GM23338 (cell line): Measurements from ENCODE around the gene NELL2. TPM values are rescaled to one million over a fixed set of nuclear protein-coding genes. Genes with fewer than 3 reads are reported as not detected.

Source experiments
- ATAC-seq: fragments of 200-7000 bp; cut with Tn5 transposase; 3 replicates; pipeline ENCODE4 v1.9.1; 2020
- DNase-seq: peaks from one replicate; pipeline ENCODE4 v3.0.0-alpha.2; 2015; ENCODE audit warnings: low spot score
- H2AFZ ChIP-seq: fragments of 200-600 bp; sonication (generic); 2 replicates; pipeline ENCODE4 v1.8.0; 2016; ENCODE audit warnings: antibody characterized with exemption, mild to moderate bottlenecking, moderate library complexity
- H3F3A ChIP-seq: fragments of 200-600 bp; sonication (generic); replicated peaks from 2 replicates; pipeline ENCODE4 v1.8.0; 2017; ENCODE audit warnings: antibody characterized with exemption, mixed run types, low read depth
- H3K27ac ChIP-seq: fragments of 200-600 bp; sonication (generic); 2 replicates; pipeline ENCODE4 v1.6.1; 2016; ENCODE audit warnings: low read depth
- H3K27me3 ChIP-seq: fragments of 200-600 bp; sonication (generic); 2 replicates; pipeline ENCODE4 v1.8.0; 2016; ENCODE audit warnings: mild to moderate bottlenecking, mixed run types, moderate library complexity; ENCODE audit not compliant: insufficient read depth
- H3K36me3 ChIP-seq: fragments of 200-600 bp; sonication (generic); 2 replicates; pipeline ENCODE4 v1.8.0; 2016; ENCODE audit warnings: mild to moderate bottlenecking; ENCODE audit not compliant: insufficient read depth
- H3K4me1 ChIP-seq: fragments of 200-600 bp; sonication (generic); 2 replicates; pipeline ENCODE4 v1.8.0; 2016; ENCODE audit warnings: mild to moderate bottlenecking, moderate library complexity; ENCODE audit not compliant: insufficient read depth
- H3K4me2 ChIP-seq: fragments of 200-600 bp; sonication (generic); 2 replicates; pipeline ENCODE4 v1.7.1; 2017; ENCODE audit warnings: mixed run types
- H3K4me3 ChIP-seq: fragments of 200-600 bp; sonication (generic); 2 replicates; pipeline ENCODE4 v1.6.1; 2016; ENCODE audit warnings: mixed run types
- H3K79me2 ChIP-seq: fragments of 200-600 bp; sonication (generic); replicated peaks from 2 replicates; pipeline ENCODE4 v1.8.0; 2017; ENCODE audit warnings: mild to moderate bottlenecking; ENCODE audit not compliant: insufficient read depth
- H3K9me2 ChIP-seq: fragments of 200-600 bp; sonication (generic); 2 replicates; pipeline ENCODE4 v1.8.0; 2017; ENCODE audit not compliant: insufficient read depth
- H4K20me1 ChIP-seq: fragments of 200-600 bp; sonication (generic); replicated peaks from 2 replicates; pipeline ENCODE4 v1.8.0; 2017; ENCODE audit warnings: mild to moderate bottlenecking; ENCODE audit not compliant: insufficient read depth
- H3K27ac Mint-ChIP-seq: 2 replicates; pipeline ENCODE4 v1.8.0; 2020; ENCODE audit warnings: inconsistent platforms, mild to moderate bottlenecking, moderate library complexity, mixed read lengths
- H3K27me3 Mint-ChIP-seq: 3 replicates; pipeline ENCODE4 v1.8.0; 2022; ENCODE audit warnings: low read depth, mild to moderate bottlenecking, moderate library complexity, mixed read lengths, inconsistent platforms; ENCODE audit not compliant: insufficient read depth, poor library complexity
- H3K36me3 Mint-ChIP-seq: 3 replicates; pipeline ENCODE4 v1.8.0; 2021; ENCODE audit warnings: low read depth, mild to moderate bottlenecking, inconsistent platforms, moderate library complexity, mixed read lengths
- H3K4me1 Mint-ChIP-seq: 3 replicates; pipeline ENCODE4 v1.8.0; 2020; ENCODE audit warnings: mild to moderate bottlenecking, inconsistent platforms, mixed read lengths
- H3K4me3 Mint-ChIP-seq: 3 replicates; pipeline ENCODE4 v1.8.0; 2021; ENCODE audit warnings: moderate library complexity, mild to moderate bottlenecking, inconsistent platforms, mixed read lengths
- H3K9me3 Mint-ChIP-seq: 3 replicates; pipeline ENCODE4 v1.8.0; 2020; ENCODE audit warnings: moderate library complexity, mild to moderate bottlenecking, inconsistent platforms, mixed read lengths
- CTCF ChIP-seq, 2 experiments: fragments of 200-600 bp in 1 of 2; sonication (generic) in 1 of 2; conservative IDR thresholded peaks; 2 replicates each; pipeline versions ENCODE4 v1.5.1 to v1.6.1; 2016 to 2017; ENCODE audit warnings: antibody characterized with exemption in 2 of 2, low read depth in 2 of 2, mild to moderate bottlenecking in 2 of 2, moderate library complexity in 1 of 2
- ETS1 ChIP-seq: IDR thresholded peaks from 2 replicates; pipeline ENCODE4 v1.6.1; 2016; ENCODE audit warnings: antibody characterized with exemption
- EZH2 ChIP-seq: fragments of 200-600 bp; sonication (generic); IDR thresholded peaks from one replicate; pipeline ENCODE4 v1.8.0; 2017; ENCODE audit warnings: antibody characterized with exemption, mild to moderate bottlenecking, low read depth; ENCODE audit not compliant: unreplicated experiment
- EZH2phosphoT487 ChIP-seq: fragments of 200-600 bp; sonication (generic); IDR thresholded peaks from one replicate; pipeline ENCODE4 v1.8.1; 2018; ENCODE audit warnings: antibody characterized with exemption; ENCODE audit not compliant: unreplicated experiment
- JUNB ChIP-seq: IDR thresholded peaks from one replicate; pipeline ENCODE4 v1.6.1; 2016; ENCODE audit warnings: antibody characterized with exemption; ENCODE audit not compliant: unreplicated experiment
- NANOG ChIP-seq: IDR thresholded peaks from 2 replicates; pipeline ENCODE4 v1.6.1; 2016; ENCODE audit warnings: antibody characterized with exemption, borderline replicate concordance
- POLR2AphosphoS5 ChIP-seq: IDR thresholded peaks from 2 replicates; pipeline ENCODE4 v1.6.1; 2016; ENCODE audit warnings: antibody characterized with exemption, low read depth
- REST ChIP-seq: IDR thresholded peaks from one replicate; pipeline ENCODE4 v1.6.1; 2018; ENCODE audit warnings: antibody characterized with exemption; ENCODE audit not compliant: unreplicated experiment
- STAT1 ChIP-seq: IDR thresholded peaks from one replicate; pipeline ENCODE4 v1.6.1; 2016; ENCODE audit warnings: antibody characterized with exemption; ENCODE audit not compliant: unreplicated experiment
- ZNF114 ChIP-seq: fragments of 250-450 bp; sonication (Bioruptor Pico); IDR thresholded peaks from 2 replicates; pipeline ENCODE4 v1.5.0; 2020; ENCODE audit warnings: mild to moderate bottlenecking, moderate library complexity
- ZNF331 ChIP-seq: fragments of 250-450 bp; sonication (Bioruptor Pico); IDR thresholded peaks from 2 replicates; pipeline ENCODE4 v1.5.0; 2020; ENCODE audit warnings: low read depth, mild to moderate bottlenecking, moderate library complexity
- polyA plus RNA-seq: library from polyadenylated mRNA; unstranded; fragments of >200 nt; fragmentation: Nextera tagmentation; extraction: Ambion mirVana; gene quantifications from 2 replicates; pipeline ENCODE4 v1.2.1, GENCODE V29; 2016
- total RNA-seq: library from RNA; depleted of rRNA; stranded (reverse); fragments of >200 nt; shearing (Covaris generic); gene quantifications from 2 replicates; pipeline ENCODE4 v1.2.3, GENCODE V29; 2014

Gene NELL2
- total and polyA plus RNA-seq, 2 experiments from 2014 or later, result 25.1 to 99.5 TPM

GRCh38 chr12:44728566-44728965, 147.5 kb downstream of the NELL2 start:
- no peaks in the 10 kb centered on the region for H3K79me2 ChIP-seq
- Mint-ChIP-seq H3K27ac (no peak overlapping the region), H3K4me1 (no peaks in the 10 kb centered on the region; the same call in 2 of the 3 replicates), H3K4me3 (no peak overlapping the region), H3K27me3 (no peaks in the 10 kb centered on the region), H3K36me3 (peaks cover 36% of the 10 kb centered on the region), H3K9me3 (peaks cover 35% of the 10 kb centered on the region)
- H3K9me2 ChIP-seq, result no peaks in the 10 kb centered on the region
- no peaks in the 10 kb centered on the region for H3K27me3 ChIP-seq
- no peak overlapping the region for H3K27ac ChIP-seq
- H3K4me2 ChIP-seq, result no peak overlapping the region
- H2AFZ ChIP-seq, result no peak overlapping the region
- no peaks in the 10 kb centered on the region for H4K20me1 ChIP-seq
- H3K4me3 ChIP-seq, result no peak overlapping the region
- H3F3A ChIP-seq, result no peaks in the 10 kb centered on the region
- no peaks in the 10 kb centered on the region for H3K36me3 ChIP-seq
- ATAC-seq, result no peak
- TF ChIP-seq JUNB, result no peak
- TF ChIP-seq EZH2phosphoT487, result no peak
- no peak for TF ChIP-seq STAT1
- no peak for TF ChIP-seq EZH2
- TF ChIP-seq NANOG, result no peak
- no peak for TF ChIP-seq REST
- TF ChIP-seq ZNF331 (CRISPR knock-in tag), result no peak
- no peak for TF ChIP-seq CTCF (conservative IDR thresholded peaks at IDR 0.05; ENCODE audit: low read depth in 2 of 2)
- no peak for TF ChIP-seq ZNF114
- no peak for TF ChIP-seq POLR2AphosphoS5
- no peaks in the 10 kb centered on the region for H3K4me1 ChIP-seq
- no peak for DNase-seq

- no peaks in the 10 kb centered on the region for H3K27me3 ChIP-seq
- DNase-seq, result no peak
- H3K36me3 ChIP-seq, result no peaks in the 10 kb centered on the region
- no peaks in the 10 kb centered on the region for H3F3A ChIP-seq
- peaks cover 2% of the 10 kb centered on the region for H3K27me3 Mint-ChIP-seq
- H3K4me2 ChIP-seq, result 0 out of 2 replicates have a peak overlapping the region, but pooled peaks have one; percentile 17
- H3K4me3 ChIP-seq, result no peak overlapping the region
- H4K20me1 ChIP-seq, result no peaks in the 10 kb centered on the region
- peaks cover 23% of the 10 kb centered on the region for H3K4me1 Mint-ChIP-seq
- H3K27ac ChIP-seq, result 0 out of 2 replicates have a peak overlapping the region, but pooled peaks have one; percentile 2
- no peak overlapping the region for H2AFZ ChIP-seq
- H3K36me3 Mint-ChIP-seq, result peaks cover 12% of the 10 kb centered on the region; the same call in 2 of the 3 replicates
- ATAC-seq, result no peak
- 0 out of 2 replicates have a peak overlapping the region, but pooled peaks have one; percentile 53 for H3K27ac Mint-ChIP-seq
- H3K4me3 Mint-ChIP-seq, result no peak overlapping the region
- peaks cover 11% of the 10 kb centered on the region for H3K4me1 ChIP-seq
- H3K9me2 ChIP-seq, result no peaks in the 10 kb centered on the region
- H3K79me2 ChIP-seq, result no peaks in the 10 kb centered on the region
- H3K9me3 Mint-ChIP-seq, result peaks cover 10% of the 10 kb centered on the region; the same call in 2 of the 3 replicates
- TF ChIP-seq CTCF (conservative IDR thresholded peaks at IDR 0.05; ENCODE audit: low read depth in 2 of 2) (no peak), NANOG (no peak), ETS1 (no peak), REST (no peak), JUNB (no peak), POLR2AphosphoS5 (no peak)
Observed at GRCh38 chr12:44720265-44720664, 155.8 kb downstream of the NELL2 start.
